GM19463 (cell line): ENCODE measurements around the gene ZDHHC19.
"Not testable (repeated sequence)": the region's sequence is repeated elsewhere in the genome, so short reads cannot be mapped to it uniquely, and the experiment has no call there.

ENCODE experiments used
- ATAC-seq: cut with Tn5 transposase; IDR thresholded peaks from one replicate; pipeline ENCODE4 v1.9.1; 2021; ENCODE audit warnings: mild to moderate bottlenecking, moderate library complexity; ENCODE audit not compliant: unreplicated experiment

Gene ZDHHC19

DNA sequence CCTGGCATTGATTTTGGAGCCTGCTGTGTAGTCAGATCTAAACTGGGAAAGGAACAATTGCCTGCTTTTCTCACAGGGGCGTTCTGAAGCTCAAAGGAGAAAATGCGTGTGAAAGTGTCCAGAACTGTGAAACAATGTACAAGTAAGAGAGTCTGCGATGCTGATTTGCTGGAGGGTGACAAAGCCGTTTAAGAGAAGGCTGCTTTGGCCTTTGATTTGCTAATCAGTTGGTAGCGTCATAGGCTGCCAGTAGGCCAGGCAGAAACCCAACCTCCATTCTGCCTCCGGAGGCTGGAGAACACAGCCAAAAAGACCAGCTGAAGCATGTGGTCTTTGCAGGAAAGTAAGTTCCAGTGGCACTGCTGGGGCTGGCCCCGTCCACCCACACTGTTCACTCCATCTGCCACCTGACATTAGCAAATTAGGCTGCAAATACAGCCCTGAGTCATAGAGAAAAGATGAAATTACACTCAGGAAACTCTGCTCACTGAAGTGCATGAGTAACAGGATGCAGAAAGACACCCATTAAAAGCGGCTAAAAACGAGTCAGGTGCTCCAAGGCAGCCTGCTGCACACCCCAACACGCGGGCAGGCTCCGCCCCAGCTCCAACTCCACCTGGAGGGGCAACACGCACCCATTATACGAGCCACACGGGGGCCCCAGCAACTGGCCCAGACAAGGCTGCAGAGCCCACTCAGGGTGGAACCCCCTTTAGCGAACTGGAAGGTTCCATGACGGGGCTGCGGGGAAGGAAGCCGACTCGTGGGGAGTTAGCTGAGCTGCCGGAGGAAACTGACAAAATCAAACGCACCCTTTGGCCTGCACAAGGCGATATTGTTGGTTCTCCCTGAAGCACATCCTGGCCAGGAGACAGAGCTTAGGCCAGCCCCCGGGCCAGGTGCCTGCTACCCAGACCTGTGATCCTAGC, 31.6 kb downstream of the ZDHHC19 start:
- ATAC-seq: peak; percentile 64

DNA sequence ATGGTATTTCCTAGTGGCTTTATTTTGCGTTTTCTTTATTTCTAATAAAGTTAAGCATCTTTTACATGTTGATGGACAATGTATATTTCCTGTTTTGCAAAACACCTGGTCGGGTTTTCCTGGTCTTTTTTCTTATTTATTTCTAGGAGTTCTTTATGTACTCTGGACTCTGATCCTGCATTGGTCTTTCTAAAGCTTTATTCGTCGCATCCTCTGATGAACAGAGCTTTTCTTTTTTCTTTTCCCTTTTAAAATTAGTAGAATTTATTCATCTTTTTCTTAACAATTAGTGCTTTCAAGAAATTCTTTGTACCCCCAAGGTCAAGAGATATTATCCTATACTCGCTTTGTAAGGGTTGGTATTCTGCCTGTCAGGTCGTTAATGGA, 32.2 kb downstream of the ZDHHC19 start:
- no peak for ATAC-seq

DNA sequence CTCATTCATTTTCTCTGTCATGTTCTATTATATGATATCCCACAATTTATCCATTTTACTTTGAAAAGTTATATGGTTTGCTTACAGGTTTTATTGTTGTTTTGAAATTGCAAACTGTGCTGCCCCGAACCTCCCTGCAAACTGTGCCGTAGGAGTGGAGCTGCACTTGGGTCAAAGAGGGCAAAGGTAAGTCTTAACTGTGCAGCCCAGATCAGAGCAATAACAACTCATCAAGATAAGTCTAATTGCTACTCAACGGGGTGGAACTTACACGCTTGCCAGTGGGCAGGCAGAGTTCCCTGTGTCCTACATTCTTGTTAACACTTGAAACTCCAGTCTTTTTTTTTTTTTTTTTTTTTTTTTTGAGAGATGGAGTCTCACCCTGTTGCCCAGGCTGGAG, 33.2 kb downstream of the ZDHHC19 start:
- ATAC-seq: no peak

DNA sequence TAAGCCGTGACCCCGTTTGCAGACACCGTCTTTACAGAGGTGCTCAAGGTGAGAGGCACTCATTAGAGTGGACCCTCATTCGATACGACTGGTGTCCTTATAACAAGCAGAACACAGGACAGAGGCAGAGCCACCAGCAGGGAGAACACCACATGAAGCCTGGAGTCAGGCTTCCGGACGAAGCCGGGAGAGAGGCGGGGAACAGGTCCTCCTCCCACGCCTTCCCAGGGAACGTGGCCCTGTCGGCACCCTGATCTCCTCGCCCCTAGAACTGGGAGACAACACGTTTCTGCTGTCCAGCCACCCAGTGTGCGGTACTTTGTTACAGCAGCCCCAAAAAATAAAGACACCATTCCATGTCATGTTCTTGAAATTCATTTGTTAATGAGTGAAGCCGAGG, 33.6 kb downstream of the ZDHHC19 start:
- ATAC-seq: no peak

DNA sequence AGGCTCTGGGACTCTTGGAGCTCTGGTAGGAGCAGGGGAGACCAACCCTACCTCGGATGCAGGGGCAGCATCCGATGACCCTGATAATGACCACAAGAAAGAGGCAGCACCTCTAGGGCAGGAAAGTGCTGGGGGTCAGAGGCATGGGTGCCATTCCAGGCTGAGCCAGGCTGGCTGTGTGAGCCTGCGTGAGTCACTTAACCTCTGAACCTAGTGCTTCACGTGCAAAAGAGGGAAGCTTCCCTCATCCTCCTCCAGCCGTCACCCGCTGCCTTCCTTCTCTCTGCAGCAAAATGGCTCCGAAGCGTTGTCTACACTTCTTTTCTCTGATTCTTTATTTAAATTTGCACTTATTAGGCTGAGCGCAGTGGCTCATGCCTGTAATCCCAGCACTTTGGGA, 35.5 kb downstream of the ZDHHC19 start:
- no peak for ATAC-seq

DNA sequence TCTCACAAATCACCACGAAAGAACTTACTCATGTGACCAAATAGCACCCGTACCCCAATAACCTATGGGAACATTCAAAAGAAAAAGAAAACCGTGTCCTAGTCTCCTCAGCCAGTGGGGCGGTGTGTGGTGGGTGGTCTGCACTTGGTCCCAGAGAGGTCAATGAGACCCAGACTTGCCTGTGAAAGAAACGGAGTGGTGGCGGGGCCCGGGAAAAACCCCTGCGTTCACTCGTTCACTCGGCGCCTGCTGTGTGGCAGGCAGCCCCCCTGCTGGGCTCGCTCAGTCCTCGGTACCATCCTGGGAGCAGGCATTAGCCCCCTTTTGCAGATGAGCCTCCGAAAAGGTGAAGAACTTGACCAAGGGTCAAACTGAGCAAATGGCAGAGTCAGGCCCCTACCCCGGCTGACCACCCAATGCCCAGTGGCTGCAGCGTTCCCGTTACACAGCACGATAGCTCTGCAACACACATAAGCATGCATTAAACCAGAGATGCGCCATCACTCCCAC, 36.0 kb downstream of the ZDHHC19 start:
- ATAC-seq: no peak

DNA sequence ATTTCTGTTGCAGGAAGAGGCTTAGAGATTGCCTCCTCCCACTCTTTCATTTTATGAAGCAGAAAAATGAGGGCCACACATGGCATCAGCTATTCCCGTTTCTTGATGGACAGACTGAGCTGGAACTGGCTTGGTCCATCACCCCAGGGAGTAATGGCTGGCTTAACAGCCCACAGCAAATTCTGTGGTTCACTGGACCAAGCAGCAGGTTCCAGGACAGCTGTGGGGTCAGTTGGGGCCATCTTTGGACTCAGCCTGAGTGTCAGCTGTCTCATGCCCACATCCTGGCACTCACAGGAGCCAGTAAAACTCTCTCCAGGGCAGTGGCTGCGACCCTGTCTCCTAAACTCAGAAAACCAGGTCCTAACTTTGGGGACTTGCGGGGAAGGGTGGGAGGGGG, 36.5 kb downstream of the ZDHHC19 start:
- ATAC-seq: no peak

DNA sequence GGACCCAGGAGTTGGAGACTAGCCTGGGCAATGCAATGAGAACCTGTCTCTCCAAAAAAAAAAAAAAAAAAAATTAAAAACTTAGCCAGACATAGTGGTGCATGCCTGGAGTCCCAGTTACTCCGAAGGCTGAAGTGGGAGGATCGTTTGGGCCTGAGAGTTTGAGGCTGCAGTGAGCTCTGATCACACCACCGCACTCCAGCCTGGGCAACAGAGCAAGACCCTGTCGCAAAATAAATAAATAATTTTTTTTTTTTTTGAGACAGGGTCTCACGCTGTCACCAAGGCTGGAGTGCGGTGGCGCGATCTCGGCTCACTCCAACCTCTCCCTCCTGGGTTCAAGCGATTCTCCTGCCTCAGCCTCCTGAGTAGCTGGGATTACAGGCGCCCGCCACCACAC, 40.9 kb downstream of the ZDHHC19 start:
- not testable (repeated sequence) for ATAC-seq

DNA sequence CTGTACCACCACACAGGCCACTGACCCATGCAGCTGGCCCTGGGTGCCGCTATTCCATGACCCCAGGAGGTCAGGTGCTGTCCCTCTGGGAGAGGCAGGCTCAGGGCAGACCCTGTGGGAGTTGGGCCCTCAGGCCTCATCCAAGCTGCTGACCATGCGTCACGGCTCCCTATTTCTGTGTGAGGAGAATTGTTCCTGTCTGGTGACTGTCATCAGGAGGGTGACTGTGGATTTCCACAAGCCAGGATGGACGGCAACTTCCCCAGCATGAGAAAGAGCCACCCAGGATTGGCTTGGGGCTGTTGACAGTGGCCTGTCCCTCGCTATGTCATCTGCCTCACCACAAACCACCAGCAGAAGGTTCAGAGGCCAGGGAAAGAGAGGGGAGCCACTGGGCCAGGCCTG, 41.4 kb downstream of the ZDHHC19 start:
- ATAC-seq: no peak

DNA sequence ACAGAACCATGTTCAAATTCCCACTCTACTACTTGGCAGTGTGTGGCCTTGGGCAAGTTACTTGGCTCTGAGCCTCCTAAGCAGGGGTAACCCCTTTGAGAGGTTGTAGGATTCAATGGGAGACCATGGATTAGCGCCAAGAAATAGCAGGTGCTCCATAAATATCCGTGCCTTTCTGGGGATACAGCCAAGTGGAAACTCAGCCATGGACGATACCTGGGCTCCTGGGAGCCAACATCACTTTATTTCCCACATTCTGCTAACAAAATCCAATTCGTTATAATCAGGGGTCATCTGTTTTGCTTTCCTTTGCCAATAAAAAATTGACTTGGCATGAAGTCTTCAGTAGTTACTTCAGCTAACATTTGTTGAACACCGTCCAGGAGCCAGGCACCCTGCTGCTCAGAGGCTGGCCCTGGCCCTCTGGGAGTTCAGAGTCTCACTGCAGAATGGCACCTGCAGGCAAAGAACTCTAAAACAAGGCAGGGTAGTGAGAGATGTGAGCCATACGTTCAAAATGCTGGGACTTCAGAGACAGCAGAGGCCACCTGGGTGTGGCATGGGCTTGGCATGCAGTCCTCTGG, 42.3 kb downstream of the ZDHHC19 start:
- ATAC-seq: no peak

DNA sequence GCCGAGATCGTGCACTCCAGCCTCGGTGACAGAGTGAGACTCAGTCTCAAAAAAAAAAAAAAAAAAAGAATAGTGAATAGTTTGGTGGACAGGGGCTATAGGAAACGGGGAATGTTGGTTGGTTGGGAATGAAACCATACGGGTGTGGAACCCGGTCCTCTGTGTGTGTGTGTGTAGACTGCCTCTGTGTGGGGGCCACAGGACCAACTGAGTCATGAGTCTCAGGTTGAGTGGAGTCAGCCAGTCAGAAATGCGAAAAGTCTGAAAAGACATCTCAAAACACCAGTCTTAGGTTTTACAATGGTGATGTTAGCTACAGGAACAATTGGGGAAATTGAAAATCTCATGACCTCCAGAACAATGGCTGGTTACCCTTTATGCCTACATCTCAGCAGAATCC, 44.5 kb downstream of the ZDHHC19 start:
- ATAC-seq: no peak

DNA sequence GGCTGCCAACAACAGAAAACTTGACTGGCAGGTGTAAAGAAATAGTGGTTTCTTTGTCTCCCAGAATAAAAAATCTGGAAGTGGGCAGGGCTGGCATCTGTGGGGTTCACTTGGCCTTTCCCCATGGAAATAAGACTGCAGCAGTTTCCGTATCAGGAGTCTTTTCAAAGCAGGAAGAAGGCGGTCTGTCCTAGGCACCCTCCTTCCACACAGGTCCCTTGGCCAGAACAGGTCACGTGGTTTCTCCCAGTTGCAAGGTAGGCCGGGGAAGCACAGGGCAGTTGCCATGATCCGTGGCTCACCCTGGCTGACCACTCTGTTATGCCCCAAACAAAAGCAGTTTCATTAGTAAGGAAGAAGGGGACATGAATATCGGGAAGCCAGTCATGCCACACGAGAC, 45.4 kb downstream of the ZDHHC19 start:
- ATAC-seq: no peak

DNA sequence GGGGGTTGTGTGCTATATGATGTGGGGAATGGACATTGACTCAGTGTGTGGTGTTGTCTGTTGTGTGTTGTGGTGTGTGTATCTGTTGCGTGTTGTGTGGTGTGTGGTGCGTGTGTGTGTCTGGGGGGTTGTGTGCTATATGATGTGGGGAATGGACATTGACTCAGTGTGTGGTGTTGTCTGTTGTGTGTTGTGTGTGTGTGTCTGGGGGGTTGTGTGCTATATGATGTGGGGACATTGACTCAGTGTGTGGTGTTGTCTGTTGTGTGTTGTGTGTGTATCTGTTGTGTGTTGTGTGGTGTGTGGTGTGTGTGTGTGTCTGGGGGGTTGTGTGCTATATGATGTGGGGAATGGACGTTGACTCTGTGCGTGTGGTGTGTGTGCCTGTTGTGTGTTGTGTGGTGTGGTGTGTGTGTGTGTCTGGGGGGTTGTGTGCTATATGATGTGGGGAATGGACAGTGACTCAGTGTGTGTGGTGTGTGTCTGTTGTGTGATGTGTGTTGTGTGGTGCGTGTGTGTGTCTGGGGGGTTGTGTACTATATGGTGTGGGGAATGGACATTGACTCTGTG, 46.1 kb downstream of the ZDHHC19 start:
- not testable (repeated sequence) for ATAC-seq

DNA sequence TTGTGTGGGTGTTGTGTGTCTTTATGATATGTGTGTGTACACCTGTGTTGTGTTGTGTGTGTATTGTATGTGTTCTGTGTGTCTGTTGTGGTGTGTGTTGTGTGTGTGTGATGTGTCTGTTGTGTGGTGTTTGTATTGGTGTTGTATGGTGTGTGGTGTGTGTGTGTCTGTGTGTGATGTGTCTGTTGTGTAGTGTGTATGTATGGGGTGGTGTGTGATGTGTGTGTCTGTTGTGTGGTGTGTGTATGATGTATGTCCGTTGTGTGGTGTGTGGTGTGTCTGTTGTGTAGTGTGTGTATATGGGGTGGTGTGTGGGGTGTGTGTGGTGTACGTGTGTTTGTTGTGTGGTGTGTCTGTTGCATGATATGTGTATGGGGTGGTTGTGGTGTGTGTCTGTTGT, 46.6 kb downstream of the ZDHHC19 start:
- ATAC-seq: no peak

DNA sequence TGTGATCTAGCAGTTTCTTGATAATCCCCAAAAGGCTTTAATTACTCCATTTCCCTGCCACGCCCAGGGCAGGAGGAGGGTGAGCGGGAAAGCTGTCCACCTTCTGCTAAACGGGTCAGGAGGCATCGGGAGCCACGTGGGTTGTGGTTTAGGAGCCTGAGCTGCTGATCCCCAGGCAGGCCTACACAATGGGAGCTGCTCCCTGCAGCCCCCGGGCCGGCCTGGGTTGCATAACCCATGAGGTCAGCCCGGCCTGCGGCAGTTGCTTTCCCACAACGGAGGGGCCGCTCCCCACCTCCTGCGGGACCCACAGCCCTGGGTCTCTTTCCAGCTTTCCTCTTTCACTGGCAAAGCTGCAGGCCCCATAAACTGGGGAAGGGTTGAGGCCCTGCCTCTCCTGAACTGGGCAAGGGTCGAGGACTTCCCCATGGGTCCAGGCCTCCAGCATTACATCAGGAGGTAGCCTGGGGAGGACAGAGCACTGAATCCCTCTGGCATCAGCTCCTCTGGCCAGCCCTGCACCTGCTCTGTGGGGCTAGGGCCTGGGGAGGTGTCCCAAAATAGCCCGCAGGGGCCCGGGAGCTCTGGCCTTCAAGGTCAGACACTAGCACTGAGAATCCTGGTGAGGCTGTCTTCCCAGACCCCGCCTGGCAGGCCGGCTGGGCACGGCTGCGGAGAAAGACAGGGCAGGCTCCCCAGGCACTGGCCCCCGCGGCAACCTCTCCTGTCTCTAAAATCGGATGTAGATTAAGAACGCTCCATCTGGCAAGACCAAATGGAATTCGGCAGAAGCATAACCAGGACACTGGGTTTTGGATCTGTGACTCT, 47.3 kb downstream of the ZDHHC19 start:
- ATAC-seq: no peak

DNA sequence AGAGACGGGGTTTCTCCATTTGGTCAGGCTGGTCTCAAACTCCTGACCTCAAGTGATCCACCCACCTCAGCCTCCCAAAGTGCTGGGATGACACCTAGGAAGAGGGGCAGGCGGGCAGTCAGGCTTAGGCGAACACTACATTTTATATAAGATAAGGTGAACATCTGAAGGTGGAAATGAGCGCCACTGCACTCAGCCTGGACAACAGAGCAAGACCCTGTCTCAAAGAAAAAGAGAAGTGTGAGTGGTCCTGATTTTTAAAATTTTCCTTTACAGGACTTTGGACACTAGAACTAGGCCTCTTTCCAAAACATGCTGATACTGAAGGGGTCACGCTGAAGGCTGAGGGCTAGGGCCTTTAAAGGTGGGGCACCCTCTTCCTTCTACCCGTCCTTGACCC, 48.0 kb downstream of the ZDHHC19 start:
- ATAC-seq: no peak

DNA sequence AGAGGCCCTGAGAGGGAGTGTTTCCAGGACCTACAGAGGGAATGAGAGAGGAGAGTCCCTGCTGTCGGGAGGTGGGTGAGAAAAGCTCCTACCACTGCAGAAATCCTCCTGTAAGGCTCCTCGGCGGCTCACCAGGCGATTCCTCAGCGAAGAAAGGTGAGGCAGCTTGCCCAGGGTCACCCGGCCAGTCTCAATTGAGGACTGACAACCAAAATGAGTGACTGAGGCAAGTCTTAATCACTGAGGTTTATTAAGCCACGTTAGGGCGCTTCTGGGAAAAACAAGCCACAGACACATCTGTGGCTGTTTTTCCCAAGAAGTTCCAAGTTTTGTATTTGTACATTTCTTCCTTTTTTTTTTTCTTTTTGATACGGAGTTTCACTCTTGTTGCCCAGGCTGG, 48.5 kb downstream of the ZDHHC19 start:
- no peak for ATAC-seq

DNA sequence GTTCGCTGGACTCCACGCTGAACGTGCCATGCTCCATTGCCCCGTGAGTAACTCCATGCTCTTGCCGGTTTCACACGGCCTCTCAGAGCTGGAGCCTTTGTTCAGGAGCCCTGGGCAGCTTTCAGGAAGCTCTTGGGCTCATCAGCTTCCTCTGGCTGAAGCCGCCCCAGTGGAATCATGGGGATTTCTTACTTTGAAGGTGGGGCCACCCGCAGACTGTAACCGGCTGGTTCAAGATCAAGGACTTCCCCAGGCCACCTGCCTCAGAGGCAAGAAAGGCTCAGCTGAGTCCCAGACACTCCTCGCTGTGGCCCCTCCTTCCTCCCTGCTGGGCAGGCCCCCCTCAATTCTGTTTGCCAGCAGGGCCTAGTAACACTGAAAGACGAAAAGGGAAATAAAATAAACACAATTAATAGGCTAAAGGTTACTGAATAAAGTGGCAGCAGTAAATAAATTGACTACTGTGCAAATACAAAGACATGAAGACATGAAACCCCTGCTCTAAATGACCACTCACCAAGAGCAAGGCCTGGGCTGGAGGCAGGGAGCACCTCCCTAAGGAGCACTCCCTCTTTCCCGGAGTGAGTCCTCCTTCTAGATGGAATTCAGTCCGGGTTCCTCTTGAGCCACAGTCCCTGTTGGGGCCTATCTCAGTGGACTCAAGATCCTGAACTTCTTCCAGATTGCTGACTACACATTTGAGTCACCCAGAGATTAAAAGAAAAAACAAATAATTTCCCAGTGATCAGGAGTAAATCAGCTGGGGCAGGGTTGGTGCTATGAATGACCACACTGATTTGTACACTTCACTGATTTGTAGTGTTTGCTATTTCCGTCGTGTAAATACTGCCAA, 51.0 kb downstream of the ZDHHC19 start:
- peak; percentile 98 for ATAC-seq

DNA sequence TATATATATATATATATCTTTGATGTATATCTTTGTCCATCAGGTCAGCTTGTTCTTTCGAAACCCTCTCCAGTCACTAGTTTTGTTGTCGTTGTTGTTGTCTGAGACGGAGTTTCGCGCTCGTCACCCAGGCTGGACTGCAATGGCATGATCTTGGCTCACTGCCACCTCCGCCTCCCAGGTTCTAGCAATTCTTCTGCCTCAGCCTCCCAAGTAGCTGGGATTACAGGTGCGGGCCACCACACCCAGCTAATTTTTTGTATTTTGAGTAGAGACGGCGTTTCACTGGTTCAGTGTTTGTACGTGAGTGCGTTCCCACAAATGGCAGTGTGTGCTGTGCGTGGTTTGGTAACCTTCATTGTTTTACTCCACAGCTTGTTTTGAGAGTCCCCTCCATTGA, 51.7 kb downstream of the ZDHHC19 start:
- ATAC-seq: no peak

DNA sequence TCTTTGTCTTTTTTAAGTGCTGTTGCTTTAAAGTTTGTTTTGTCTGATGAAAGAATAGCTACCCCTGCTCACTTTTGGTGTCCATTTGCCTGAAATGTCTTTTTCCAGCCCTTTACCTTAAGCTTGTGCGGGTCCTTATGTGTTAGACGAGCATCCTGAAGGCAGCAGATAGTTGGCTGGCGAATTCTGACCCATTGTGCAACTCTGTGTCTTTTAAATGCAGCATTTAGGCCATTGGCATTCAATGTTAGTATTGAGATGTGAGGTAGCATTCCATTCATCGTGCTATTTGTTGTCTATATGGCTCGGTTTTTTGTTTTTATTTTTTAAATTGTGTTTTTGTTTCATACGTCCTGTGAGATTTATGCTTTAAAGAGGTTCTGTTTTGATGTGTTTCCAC, 55.0 kb downstream of the ZDHHC19 start:
- ATAC-seq: no peak
